Measurements from ENCODE around the gene LAMA2. TPM values are rescaled to one million over a fixed set of nuclear protein-coding genes. Genes with fewer than 3 reads are reported as not detected.

LAMA2 gene
- total RNA-seq, 4 donors from 2014 or later = 115 to 153 (median 134) TPM

DNA sequence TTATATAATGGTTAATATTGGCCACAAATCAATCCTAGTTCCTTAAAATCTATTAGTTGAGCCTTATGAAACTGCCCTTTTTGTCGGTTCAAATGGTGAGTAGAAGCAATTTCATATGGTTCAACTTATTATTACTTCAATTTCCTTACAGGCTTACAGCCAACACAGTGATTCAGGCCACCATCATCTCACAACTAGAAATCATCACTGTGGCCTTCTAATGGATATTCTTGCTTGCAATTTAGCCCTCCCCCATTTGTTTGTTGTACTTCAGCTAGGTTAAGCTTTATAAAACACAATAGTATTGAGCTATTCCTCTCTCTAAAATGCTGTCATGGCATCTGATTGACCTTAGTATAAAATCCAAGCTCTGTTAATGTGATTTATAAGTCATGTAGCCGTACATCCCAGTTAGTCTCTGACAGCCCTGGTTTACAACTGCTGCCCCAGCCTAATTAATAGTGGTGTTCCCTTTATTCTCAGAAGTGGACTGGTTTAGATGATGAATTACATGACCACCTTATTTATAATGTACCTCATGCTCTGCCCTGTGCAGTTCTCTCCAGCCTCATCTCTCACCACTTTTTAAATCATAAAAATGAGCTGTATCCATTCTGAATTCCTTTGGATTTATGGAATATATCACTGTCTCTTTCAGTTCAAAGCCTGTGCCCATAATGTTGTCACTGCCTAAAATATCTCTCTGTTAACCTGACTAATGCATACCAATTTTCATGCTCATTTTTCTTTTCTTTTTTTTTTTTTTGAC lies 36.7 kb downstream of the LAMA2 start:
- Histone ChIP-seq H3K27ac (replicated peaks in 1 of 4) (no peak overlapping the region), H3K36me3 (peaks cover 0 to 11% (median 0%) of the 10 kb centered on the region in 4 donors), H3K4me3 (no peak overlapping the region), H3K4me1 (peaks cover 0 to 3% (median 0%) of the 10 kb centered on the region in 4 donors), H3K27me3 (no peaks in the 10 kb centered on the region), H3K9me3 (no peaks in the 10 kb centered on the region)
- no peak for DNase-seq (ENCODE audit: extremely low spot score)
- intact Hi-C loops (cut with DNase I) = no loop called here
- TF ChIP-seq EP300 (IDR thresholded peaks at IDR 0.05) (no peak), POLR2A (IDR thresholded peaks at IDR 0.05; ENCODE audit: low read depth) (no peak), POLR2AphosphoS5 (IDR thresholded peaks at IDR 0.05) (no peak), CTCF (IDR thresholded peaks at IDR 0.05) (no peak)
- WGBS = 73% methylated on average over 2 of the region's 2 CpGs

GRCh38 chr6:128925765-128926164 lies 42.8 kb downstream of the LAMA2 start:
- TF ChIP-seq EP300 (IDR thresholded peaks at IDR 0.05) = no peak
- no peak for TF ChIP-seq POLR2AphosphoS5 (IDR thresholded peaks at IDR 0.05)
- no peak for TF ChIP-seq POLR2A (IDR thresholded peaks at IDR 0.05; ENCODE audit: low read depth)
- TF ChIP-seq CTCF (IDR thresholded peaks at IDR 0.05) = no peak
- H3K4me3 ChIP-seq = no peak overlapping the region
- peaks cover 0 to 2% (median 0%) of the 10 kb centered on the region in 4 donors for H3K4me1 ChIP-seq
- no peaks in the 10 kb centered on the region for H3K9me3 ChIP-seq
- H3K27me3 ChIP-seq = peaks cover 0 to 7% (median 0%) of the 10 kb centered on the region in 4 donors
- WGBS = 96% methylated on average over 1 of the region's 1 CpG
- intact Hi-C loops (cut with DNase I) = no loop called here
- peaks cover 0 to 28% (median 7%) of the 10 kb centered on the region in 4 donors for H3K36me3 ChIP-seq
- no peak for DNase-seq (ENCODE audit: extremely low spot score)
- H3K27ac ChIP-seq (replicated peaks in 1 of 4) = no peak overlapping the region

- H3K27me3 ChIP-seq = peaks cover 0 to 7% (median 0%) of the 10 kb centered on the region in 4 donors
- intact Hi-C loops (cut with DNase I) = no loop called here
- 61% methylated on average over 17 of the region's 34 CpGs for WGBS
Measured at GRCh38 chr6:128929869-128930268, 46.9 kb downstream of the LAMA2 start.

DNA sequence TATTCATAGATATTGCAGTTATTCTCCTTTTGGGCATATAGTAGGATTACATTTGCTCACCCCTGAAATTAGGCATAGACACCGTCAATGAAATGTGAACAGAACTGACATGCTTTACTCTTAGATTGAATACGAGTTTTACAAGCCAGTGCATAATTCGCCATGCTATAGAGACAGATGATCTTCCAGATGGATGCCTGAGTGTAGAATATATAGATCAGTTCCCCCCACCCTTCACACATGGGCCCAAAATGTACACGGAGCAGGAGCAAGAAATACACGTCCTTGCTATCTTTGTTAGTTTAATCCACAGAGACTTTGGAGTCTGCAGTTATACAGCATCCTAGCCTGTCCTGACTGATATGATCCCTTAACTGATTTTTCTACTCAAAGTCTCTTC lies 47.4 kb downstream of the LAMA2 start:
- H3K36me3 ChIP-seq = peaks cover 0 to 22% (median 7%) of the 10 kb centered on the region in 4 donors
- no peak for DNase-seq (ENCODE audit: extremely low spot score)
- no peak overlapping the region for H3K4me3 ChIP-seq
- H3K9me3 ChIP-seq = no peaks in the 10 kb centered on the region
- H3K27ac ChIP-seq (replicated peaks in 1 of 4) = no peak overlapping the region
- no peaks in the 10 kb centered on the region for H3K4me1 ChIP-seq
- WGBS = 77% methylated on average over 5 of the region's 5 CpGs
- H3K27me3 ChIP-seq = peaks cover 0 to 7% (median 0%) of the 10 kb centered on the region in 4 donors
- intact Hi-C loops (cut with DNase I) = no loop called here
- TF ChIP-seq CTCF (IDR thresholded peaks at IDR 0.05) (no peak), POLR2AphosphoS5 (IDR thresholded peaks at IDR 0.05) (no peak), POLR2A (IDR thresholded peaks at IDR 0.05; ENCODE audit: low read depth) (no peak), EP300 (IDR thresholded peaks at IDR 0.05) (no peak)

More at GRCh38 chr6:128929869-128930268, 46.9 kb downstream of the LAMA2 start:
- no peak overlapping the region for H3K27ac ChIP-seq (replicated peaks in 1 of 4)
- H3K4me1 ChIP-seq = no peaks in the 10 kb centered on the region
- TF ChIP-seq POLR2AphosphoS5 (IDR thresholded peaks at IDR 0.05) = no peak
- no peak for TF ChIP-seq CTCF (IDR thresholded peaks at IDR 0.05)
- TF ChIP-seq POLR2A (IDR thresholded peaks at IDR 0.05; ENCODE audit: low read depth) = no peak
- no peak for TF ChIP-seq EP300 (IDR thresholded peaks at IDR 0.05)
- H3K36me3 ChIP-seq = peaks cover 0 to 22% (median 7%) of the 10 kb centered on the region in 4 donors
- H3K4me3 ChIP-seq = no peak overlapping the region
- no peaks in the 10 kb centered on the region for H3K9me3 ChIP-seq
- no peak for DNase-seq (ENCODE audit: extremely low spot score)
